ENCODE measurements around the gene TEX29. TPM values are rescaled to one million over a fixed set of nuclear protein-coding genes. Genes with fewer than 3 reads are reported as not detected.

The TEX29 gene
- total and polyA plus RNA-seq, 5 donors from 2014 or later, result not detected

DNA sequence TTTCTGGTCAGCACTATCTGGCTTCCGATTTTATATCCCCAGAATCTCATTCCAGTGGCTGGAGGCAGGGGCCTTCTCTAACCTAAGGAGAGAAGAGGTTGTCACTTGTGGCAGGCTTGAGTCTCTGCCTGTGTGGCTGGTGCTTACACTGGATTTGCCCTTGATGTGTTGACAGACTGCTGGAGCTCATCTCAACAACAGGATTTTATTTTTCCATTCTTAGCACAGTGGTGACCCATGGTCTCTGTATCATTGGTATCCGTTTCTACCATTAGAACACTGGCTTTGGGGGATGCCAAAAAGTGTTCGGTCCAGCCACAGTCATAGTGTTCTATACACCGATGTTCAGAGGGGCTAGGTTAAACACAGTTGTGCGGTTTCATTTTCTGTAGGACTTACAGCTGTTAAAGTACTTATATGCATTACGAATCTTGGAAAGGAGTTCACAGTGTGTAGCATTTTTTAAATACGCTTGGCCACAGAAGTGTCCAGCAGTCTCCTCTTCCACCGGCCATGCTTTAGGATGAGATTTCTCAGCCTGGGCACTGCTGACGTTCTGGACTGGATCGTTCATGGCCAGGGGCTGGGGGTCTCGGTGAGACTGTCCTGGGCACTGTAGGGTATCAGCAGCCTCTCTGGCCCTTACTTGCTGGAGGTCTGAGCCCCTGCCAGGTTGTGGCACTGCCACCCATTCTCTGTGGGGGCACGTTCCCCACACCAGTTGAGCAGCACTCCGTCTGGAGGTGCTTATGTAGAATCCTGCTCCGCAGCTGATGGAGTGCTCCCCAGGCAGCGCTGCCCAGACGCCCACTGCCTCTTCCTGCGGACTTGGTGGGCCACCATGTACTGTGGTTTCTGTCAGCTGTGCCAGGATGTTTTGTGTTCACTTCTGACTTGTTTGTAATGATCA lies 41.4 kb upstream of the TEX29 start:
- peaks cover 0 to 7% (median 0%) of the 10 kb centered on the region in 4 donors for H3K4me1 Mint-ChIP-seq
- Histone ChIP-seq H3K4me1 (ENCODE audit: control insufficient read depth, insufficient read depth, low read length, poor library complexity, severe bottlenecking) (no peaks in the 10 kb centered on the region), H3K4me3 (ENCODE audit: low read depth, low read length) (no peak overlapping the region), H3K27me3 (ENCODE audit: control insufficient read depth, insufficient read depth, low read length) (no peaks in the 10 kb centered on the region), H3K36me3 (ENCODE audit: control insufficient read depth, insufficient read depth, low read length) (peaks cover 93% of the 10 kb centered on the region), H3K9me3 (ENCODE audit: control insufficient read depth in 2 of 2, low read length in 2 of 2) (no peaks in the 10 kb centered on the region), H3K27ac (ENCODE audit: insufficient read depth, low read length, poor library complexity, severe bottlenecking) (no peak overlapping the region)
- H3K27ac Mint-ChIP-seq, result peak overlapping the region in 2 of 3 donors; percentile 5 to 31
- H3K36me3 Mint-ChIP-seq, result peaks cover 52% of the 10 kb centered on the region
- no peaks in the 10 kb centered on the region for H3K27me3 Mint-ChIP-seq
- DNase-seq (no peak), ATAC-seq (ENCODE audit: low read depth in 2 of 2) (no peak)
- no peak overlapping the region for H3K4me3 Mint-ChIP-seq
- H3K9me3 Mint-ChIP-seq, result no peaks in the 10 kb centered on the region

DNA sequence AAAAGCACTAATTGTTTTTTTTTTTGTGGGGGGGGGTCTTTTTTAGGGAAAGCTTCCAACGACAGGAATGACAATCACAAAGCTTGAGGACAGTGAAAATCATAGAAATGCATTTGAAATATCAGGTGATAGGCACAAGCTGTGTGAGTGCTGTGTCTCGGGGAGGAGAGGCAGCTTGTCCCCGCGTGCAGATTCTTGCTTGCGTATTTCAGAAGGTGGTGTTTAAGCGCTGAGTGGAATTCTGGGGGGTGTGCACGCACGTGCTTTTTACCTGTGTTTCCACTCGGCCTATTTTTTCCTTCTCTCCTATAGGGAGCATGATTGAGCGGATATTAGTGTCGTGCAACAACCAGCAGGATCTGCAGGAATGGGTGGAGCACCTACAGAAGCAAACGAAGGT lies 40.2 kb upstream of the TEX29 start:
- peaks cover 59% of the 10 kb centered on the region for H3K36me3 Mint-ChIP-seq

DNA sequence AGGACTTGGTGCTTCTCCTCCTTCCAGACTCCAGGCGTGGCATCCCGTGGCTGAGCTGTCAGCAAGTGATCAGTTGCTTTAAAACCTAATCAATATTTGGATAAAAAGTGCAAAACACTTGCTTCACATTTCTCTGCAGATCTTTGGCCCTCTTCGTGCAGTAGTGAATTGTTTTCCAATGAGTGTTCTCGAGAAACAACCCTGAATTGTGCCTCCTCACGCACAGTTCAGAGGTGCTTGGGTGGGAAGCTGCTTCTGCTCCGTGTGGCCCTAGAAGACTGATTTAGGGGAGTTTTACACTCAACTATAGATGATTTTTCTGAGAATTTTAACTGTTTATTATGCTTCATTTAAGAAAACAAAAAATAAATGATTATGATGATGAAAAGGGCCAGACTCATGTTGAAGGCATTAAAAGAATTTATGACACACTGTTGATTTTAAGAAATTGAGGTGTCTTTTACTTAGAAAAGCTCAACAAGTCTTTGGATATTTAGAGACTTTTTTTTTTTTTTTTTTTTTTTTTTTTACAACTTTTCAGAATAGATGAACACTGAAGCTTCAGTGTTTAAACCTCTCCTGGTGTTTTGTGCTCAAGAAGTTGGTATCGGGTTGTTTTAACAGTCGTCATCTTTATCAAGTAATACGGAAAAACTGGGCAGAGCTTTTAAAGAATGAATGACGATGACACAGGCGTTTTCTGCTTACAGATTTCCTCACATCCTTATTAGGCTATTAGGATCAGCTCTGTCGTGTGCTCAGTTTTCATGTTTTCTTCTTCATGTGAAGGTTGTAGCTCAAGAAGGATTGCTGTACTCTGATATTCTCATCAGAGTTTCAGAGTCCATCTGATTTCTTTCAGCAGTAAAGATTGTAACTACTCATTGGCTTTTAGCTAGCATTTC lies 39.5 kb upstream of the TEX29 start:
- H3K27ac Mint-ChIP-seq, result no peak overlapping the region
- Histone ChIP-seq H3K4me1 (ENCODE audit: control insufficient read depth, insufficient read depth, low read length, poor library complexity, severe bottlenecking) (no peaks in the 10 kb centered on the region), H3K36me3 (ENCODE audit: control insufficient read depth, insufficient read depth, low read length) (peaks cover 95% of the 10 kb centered on the region), H3K27ac (ENCODE audit: insufficient read depth, low read length, poor library complexity, severe bottlenecking) (no peak overlapping the region), H3K4me3 (ENCODE audit: low read depth, low read length) (no peak overlapping the region), H3K27me3 (ENCODE audit: control insufficient read depth, insufficient read depth, low read length) (no peaks in the 10 kb centered on the region), H3K9me3 (ENCODE audit: control insufficient read depth in 2 of 2, low read length in 2 of 2) (no peaks in the 10 kb centered on the region)
- no peaks in the 10 kb centered on the region for H3K27me3 Mint-ChIP-seq
- no peaks in the 10 kb centered on the region for H3K9me3 Mint-ChIP-seq
- peaks cover 51% of the 10 kb centered on the region for H3K36me3 Mint-ChIP-seq
- ATAC-seq (ENCODE audit: low read depth in 2 of 2) (no peak), DNase-seq (no peak)
- H3K4me1 Mint-ChIP-seq, result peaks cover 0 to 1% (median 0%) of the 10 kb centered on the region in 4 donors
- H3K4me3 Mint-ChIP-seq, result no peak overlapping the region

More for the DNA sequence above, 40.2 kb upstream of the TEX29 start:
- Histone ChIP-seq H3K4me3 (ENCODE audit: low read depth, low read length) (no peak overlapping the region), H3K9me3 (ENCODE audit: control insufficient read depth in 2 of 2, low read length in 2 of 2) (no peaks in the 10 kb centered on the region), H3K27ac (ENCODE audit: insufficient read depth, low read length, poor library complexity, severe bottlenecking) (no peak overlapping the region), H3K4me1 (ENCODE audit: control insufficient read depth, insufficient read depth, low read length, poor library complexity, severe bottlenecking) (no peaks in the 10 kb centered on the region), H3K36me3 (ENCODE audit: control insufficient read depth, insufficient read depth, low read length) (peaks cover 96% of the 10 kb centered on the region), H3K27me3 (ENCODE audit: control insufficient read depth, insufficient read depth, low read length) (no peaks in the 10 kb centered on the region)
- Mint-ChIP-seq H3K27me3 (no peaks in the 10 kb centered on the region), H3K4me1 (peaks cover 0 to 4% (median 0%) of the 10 kb centered on the region in 4 donors), H3K4me3 (no peak overlapping the region), H3K9me3 (no peaks in the 10 kb centered on the region), H3K27ac (no peak overlapping the region)
- DNase-seq, result no peak
- ATAC-seq (ENCODE audit: low read depth in 2 of 2), result no peak

DNA sequence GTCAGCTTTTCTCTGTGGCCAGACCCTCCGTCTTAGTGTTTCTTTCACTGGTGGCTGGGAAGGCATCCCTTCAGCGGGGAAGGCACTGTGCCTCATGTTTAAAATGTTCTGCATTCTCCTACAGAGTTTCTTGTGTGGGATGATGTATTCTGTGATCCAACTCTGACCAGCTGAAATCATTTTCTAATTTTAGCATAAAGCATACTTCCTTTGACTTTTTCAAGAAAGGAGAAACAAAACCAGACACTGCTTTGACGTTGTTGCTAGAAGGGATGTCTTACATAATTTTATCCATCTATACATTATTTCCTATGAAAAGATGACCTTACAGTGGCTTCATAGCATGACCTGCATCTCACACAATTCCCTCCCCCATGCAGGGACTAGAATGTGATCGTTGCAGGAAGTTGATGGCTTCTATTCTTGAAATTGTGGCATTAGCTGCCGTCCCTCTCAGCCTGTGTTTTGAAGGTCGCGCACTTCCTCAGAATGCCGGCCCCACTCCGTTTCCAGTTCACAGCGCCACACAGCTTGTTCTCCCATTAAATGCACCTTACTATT lies 38.6 kb upstream of the TEX29 start:
- H3K4me3 ChIP-seq (ENCODE audit: low read depth, low read length), result no peak overlapping the region
- DNase-seq, result no peak
- no peaks in the 10 kb centered on the region for H3K27me3 ChIP-seq (ENCODE audit: control insufficient read depth, insufficient read depth, low read length)
- Mint-ChIP-seq H3K27ac (no peak overlapping the region), H3K36me3 (peaks cover 56% of the 10 kb centered on the region), H3K4me1 (no peaks in the 10 kb centered on the region), H3K4me3 (no peak overlapping the region), H3K27me3 (no peaks in the 10 kb centered on the region), H3K9me3 (no peaks in the 10 kb centered on the region)
- H3K36me3 ChIP-seq (ENCODE audit: control insufficient read depth, insufficient read depth, low read length), result peaks cover 95% of the 10 kb centered on the region
- no peaks in the 10 kb centered on the region for H3K4me1 ChIP-seq (ENCODE audit: control insufficient read depth, insufficient read depth, low read length, poor library complexity, severe bottlenecking)
- no peaks in the 10 kb centered on the region for H3K9me3 ChIP-seq (ENCODE audit: control insufficient read depth in 2 of 2, low read length in 2 of 2)
- ATAC-seq (ENCODE audit: low read depth in 2 of 2), result no peak
- H3K27ac ChIP-seq (ENCODE audit: insufficient read depth, low read length, poor library complexity, severe bottlenecking), result no peak overlapping the region

DNA sequence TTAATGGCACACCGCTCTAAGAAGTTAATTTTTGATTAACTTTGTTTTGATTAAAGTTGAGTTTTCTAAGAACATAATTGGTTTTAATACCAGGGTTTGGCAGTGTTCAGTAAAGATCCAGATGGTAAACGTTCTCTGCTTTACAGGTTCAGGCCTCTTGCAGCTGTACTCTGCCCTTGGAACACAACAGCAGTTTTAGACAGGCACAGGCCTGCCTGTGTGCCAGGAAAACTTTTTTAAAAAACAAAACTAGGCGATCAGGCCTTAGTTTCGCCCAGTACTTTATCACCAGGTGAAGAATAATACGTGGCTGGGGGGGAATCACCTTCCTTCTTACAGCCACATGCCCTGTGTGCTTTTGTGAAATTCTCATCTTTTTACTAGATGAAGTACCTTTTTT lies 38.0 kb upstream of the TEX29 start:
- no peak for DNase-seq
- Mint-ChIP-seq H3K36me3 (peaks cover 51% of the 10 kb centered on the region), H3K4me3 (no peak overlapping the region), H3K9me3 (no peaks in the 10 kb centered on the region), H3K27ac (no peak overlapping the region), H3K4me1 (no peaks in the 10 kb centered on the region), H3K27me3 (no peaks in the 10 kb centered on the region)
- ATAC-seq (ENCODE audit: low read depth in 2 of 2), result no peak
- Histone ChIP-seq H3K9me3 (ENCODE audit: control insufficient read depth in 2 of 2, low read length in 2 of 2) (no peaks in the 10 kb centered on the region), H3K4me1 (ENCODE audit: control insufficient read depth, insufficient read depth, low read length, poor library complexity, severe bottlenecking) (no peaks in the 10 kb centered on the region), H3K36me3 (ENCODE audit: control insufficient read depth, insufficient read depth, low read length) (peaks cover 97% of the 10 kb centered on the region), H3K27ac (ENCODE audit: insufficient read depth, low read length, poor library complexity, severe bottlenecking) (no peak overlapping the region), H3K4me3 (ENCODE audit: low read depth, low read length) (no peak overlapping the region), H3K27me3 (ENCODE audit: control insufficient read depth, insufficient read depth, low read length) (no peaks in the 10 kb centered on the region)

DNA sequence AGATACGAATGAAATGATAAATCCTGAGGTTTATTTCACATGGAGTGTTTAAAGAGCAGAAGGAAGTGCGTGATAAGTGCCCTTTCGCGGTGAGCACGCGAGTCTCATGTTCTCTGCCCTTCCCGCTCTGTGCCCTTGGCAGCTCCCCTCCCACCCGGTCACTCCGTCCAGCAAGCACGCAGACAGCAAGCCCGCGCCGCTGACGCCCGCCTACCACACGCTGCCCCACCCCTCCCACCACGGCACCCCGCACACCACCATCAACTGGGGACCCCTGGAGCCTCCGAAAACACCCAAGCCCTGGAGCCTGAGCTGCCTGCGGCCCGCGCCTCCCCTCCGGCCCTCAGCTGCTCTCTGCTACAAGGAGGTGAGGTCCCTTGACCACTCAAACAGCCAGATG lies 37.4 kb upstream of the TEX29 start:
- Histone ChIP-seq H3K4me3 (ENCODE audit: low read depth, low read length) (no peak overlapping the region), H3K9me3 (ENCODE audit: control insufficient read depth in 2 of 2, low read length in 2 of 2) (no peaks in the 10 kb centered on the region), H3K36me3 (ENCODE audit: control insufficient read depth, insufficient read depth, low read length) (peaks cover 96% of the 10 kb centered on the region), H3K27me3 (ENCODE audit: control insufficient read depth, insufficient read depth, low read length) (no peaks in the 10 kb centered on the region), H3K27ac (ENCODE audit: insufficient read depth, low read length, poor library complexity, severe bottlenecking) (no peak overlapping the region), H3K4me1 (ENCODE audit: control insufficient read depth, insufficient read depth, low read length, poor library complexity, severe bottlenecking) (no peaks in the 10 kb centered on the region)
- no peak overlapping the region for H3K4me3 Mint-ChIP-seq
- H3K27ac Mint-ChIP-seq, result no peak overlapping the region
- no peak for DNase-seq
- no peaks in the 10 kb centered on the region for H3K4me1 Mint-ChIP-seq
- peaks cover 51% of the 10 kb centered on the region for H3K36me3 Mint-ChIP-seq
- ATAC-seq (ENCODE audit: low read depth in 2 of 2), result no peak
- no peaks in the 10 kb centered on the region for H3K27me3 Mint-ChIP-seq
- H3K9me3 Mint-ChIP-seq, result no peaks in the 10 kb centered on the region

DNA sequence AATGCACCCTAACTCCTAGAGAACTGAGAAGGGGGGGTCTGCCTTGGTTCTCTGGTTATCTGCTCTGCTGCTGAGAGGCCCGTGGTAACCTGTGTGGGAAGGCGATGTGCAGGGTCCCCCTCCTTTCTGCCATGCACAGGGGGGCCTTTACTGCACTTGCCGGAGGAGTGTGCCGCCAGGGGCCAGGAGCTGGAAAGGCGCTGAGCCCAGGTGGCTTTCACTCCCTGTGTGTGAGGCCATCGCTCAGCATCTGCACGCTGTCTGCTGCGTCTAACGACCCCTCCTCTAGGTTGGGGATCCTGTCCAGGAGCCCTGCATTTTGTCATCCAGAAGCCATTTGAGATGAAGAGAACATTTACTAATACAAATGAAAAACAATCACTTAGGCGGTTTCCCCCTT lies 37.0 kb upstream of the TEX29 start:
- no peak overlapping the region for H3K27ac ChIP-seq (ENCODE audit: insufficient read depth, low read length, poor library complexity, severe bottlenecking)
- peaks cover 50% of the 10 kb centered on the region for H3K36me3 Mint-ChIP-seq
- no peak overlapping the region for H3K4me3 ChIP-seq (ENCODE audit: low read depth, low read length)
- H3K36me3 ChIP-seq (ENCODE audit: control insufficient read depth, insufficient read depth, low read length), result peaks cover 96% of the 10 kb centered on the region
- H3K9me3 ChIP-seq (ENCODE audit: control insufficient read depth in 2 of 2, low read length in 2 of 2), result no peaks in the 10 kb centered on the region
- peak overlapping the region in 1 of 3 donors; percentile 32 for H3K27ac Mint-ChIP-seq
- H3K4me3 Mint-ChIP-seq, result no peak overlapping the region
- H3K9me3 Mint-ChIP-seq, result no peaks in the 10 kb centered on the region
- no peaks in the 10 kb centered on the region for H3K4me1 Mint-ChIP-seq
- DNase-seq (no peak), ATAC-seq (ENCODE audit: low read depth in 2 of 2) (no peak)
- no peaks in the 10 kb centered on the region for H3K4me1 ChIP-seq (ENCODE audit: control insufficient read depth, insufficient read depth, low read length, poor library complexity, severe bottlenecking)
- H3K27me3 Mint-ChIP-seq, result no peaks in the 10 kb centered on the region
- H3K27me3 ChIP-seq (ENCODE audit: control insufficient read depth, insufficient read depth, low read length), result no peaks in the 10 kb centered on the region

Measured in CD4-positive, CD25-positive, alpha-beta regulatory T cell (primary cell).